Gastroesophageal sphincter (tissue), 4 donors: ENCODE data around the gene NADK2. TPM values are rescaled to one million over a fixed set of nuclear protein-coding genes. Genes with fewer than 3 reads are reported as not detected.

ENCODE experiments used
- ATAC-seq: fragments of 150-250 bp; one replicate; pipeline ENCODE4 v1.9.1; 2016; ENCODE audit warnings: mild to moderate bottlenecking, moderate library complexity
- H3K27ac ChIP-seq, 4 donors: fragments of 200-600 bp; sonication (generic) in 3 of 4; 1 replicate in 3 of 4; 2 replicates in 1 of 4; pipeline ENCODE4 v1.5.1; 2016 to 2019
- H3K27me3 ChIP-seq: fragments of 200-600 bp; sonication (generic); one replicate; pipeline ENCODE4 v1.5.1; 2019
- H3K36me3 ChIP-seq, 2 donors: fragments of 200-600 bp; sonication (generic); one replicate each; pipeline ENCODE4 v1.5.1; 2019; ENCODE audit warnings: control low read depth in 1 of 2
- H3K4me1 ChIP-seq, 3 donors: fragments of 200-600 bp; sonication (generic); 1 replicate in 2 of 3; 2 replicates in 1 of 3; pipeline ENCODE4 v1.5.1; 2016 to 2019; ENCODE audit warnings: control low read depth in 2 of 3
- H3K4me3 ChIP-seq, 2 donors: fragments of 200-600 bp; sonication (generic); one replicate each; pipeline ENCODE4 v1.5.1; 2019; ENCODE audit warnings: mild to moderate bottlenecking in 1 of 2, moderate library complexity in 1 of 2
- H3K9me3 ChIP-seq, 3 donors: fragments of 200-600 bp; sonication (generic); one replicate each; pipeline ENCODE4 v1.5.1; 2017 to 2019; ENCODE audit warnings: control low read depth in 2 of 3
- CTCF ChIP-seq, 4 experiments: fragments of 200-600 bp in 2 of 4; fragments of 450-650 bp in 2 of 4; sonication (generic) in 1 of 4; IDR thresholded peaks; one replicate each; pipeline ENCODE4 v1.5.1; 2017 to 2019; ENCODE audit warnings: antibody characterized with exemption in 4 of 4, mild to moderate bottlenecking in 2 of 4, moderate library complexity in 2 of 4
- EP300 ChIP-seq: sonication (generic); formaldehyde crosslinking; IDR thresholded peaks from one replicate; pipeline ENCODE4 v1.6.1; 2017; ENCODE audit warnings: antibody characterized with exemption, mild to moderate bottlenecking
- POLR2A ChIP-seq, 2 donors: fragments of 450-650 bp; IDR thresholded peaks; one replicate each; pipeline ENCODE4 v1.6.1; 2017; ENCODE audit warnings: antibody characterized with exemption in 2 of 2, mild to moderate bottlenecking in 2 of 2, moderate library complexity in 1 of 2
- POLR2AphosphoS5 ChIP-seq: sonication (generic); formaldehyde crosslinking; IDR thresholded peaks from one replicate; pipeline ENCODE4 v1.6.1; 2017; ENCODE audit warnings: antibody characterized with exemption
- WGBS, 2 donors: methylation state at CpG; one replicate each; pipeline ENCODE4 v1.1.5; 2018; ENCODE audit warnings: low coverage in 1 of 2; 5-methylcytosine and 5-hydroxymethylcytosine counted together
- total RNA-seq, 4 donors: library from RNA; depleted of rRNA; stranded (reverse); fragments of >200 nt; gene quantifications; one replicate each; pipeline ENCODE4 v1.1.0, GENCODE V29; 2016

The NADK2 gene
- total RNA-seq, 4 donors from 2014 or later, result 43.5 to 90.6 (median 60.9) TPM

GRCh38 chr5:36164461-36164860 is 77.3 kb downstream of the NADK2 start:
- Histone ChIP-seq H3K27ac (no peak overlapping the region), H3K27me3 (no peaks in the 10 kb centered on the region), H3K36me3 (peaks cover 0 to 96% of the 10 kb centered on the region in 2 donors), H3K4me1 (no peaks in the 10 kb centered on the region), H3K9me3 (no peaks in the 10 kb centered on the region), H3K4me3 (no peak overlapping the region)
- no peak for TF ChIP-seq POLR2A (IDR thresholded peaks at IDR 0.05)
- no peak for TF ChIP-seq CTCF (IDR thresholded peaks at IDR 0.05)
- no peak for TF ChIP-seq EP300
- TF ChIP-seq POLR2AphosphoS5, result no peak
- 89 to 96% methylated on average over 4 of the region's 4 CpGs for WGBS, 2 donors
- ATAC-seq, result no peak

- H3K9me3 ChIP-seq, result no peaks in the 10 kb centered on the region
- H3K36me3 ChIP-seq, result peaks cover 0 to 95% of the 10 kb centered on the region in 2 donors
- TF ChIP-seq POLR2A (IDR thresholded peaks at IDR 0.05), result no peak
- no peak for TF ChIP-seq EP300
- TF ChIP-seq CTCF (IDR thresholded peaks at IDR 0.05), result no peak
- TF ChIP-seq POLR2AphosphoS5, result no peak
- 78 to 81% methylated on average over 7 to 8 of the region's 9 CpGs for WGBS, 2 donors
- H3K27me3 ChIP-seq, result no peaks in the 10 kb centered on the region
- no peak overlapping the region for H3K4me3 ChIP-seq
- no peak for ATAC-seq
- H3K27ac ChIP-seq, result no peak overlapping the region
- H3K4me1 ChIP-seq, result peaks cover 0 to 4% (median 0%) of the 10 kb centered on the region in 3 donors
Measured at GRCh38 chr5:36162810-36163486, 78.8 kb downstream of the NADK2 start.

- 87 to 90% methylated on average over 4 of the region's 4 CpGs for WGBS, 2 donors
- H3K4me1 ChIP-seq, result peaks cover 0 to 9% (median 0%) of the 10 kb centered on the region in 3 donors
- no peaks in the 10 kb centered on the region for H3K27me3 ChIP-seq
- peaks cover 0 to 95% of the 10 kb centered on the region in 2 donors for H3K36me3 ChIP-seq
- H3K9me3 ChIP-seq, result no peaks in the 10 kb centered on the region
- H3K4me3 ChIP-seq, result no peak overlapping the region
- no peak overlapping the region for H3K27ac ChIP-seq
- ATAC-seq, result no peak
- no peak for TF ChIP-seq CTCF (IDR thresholded peaks at IDR 0.05)
- no peak for TF ChIP-seq POLR2A (IDR thresholded peaks at IDR 0.05)
- TF ChIP-seq EP300, result no peak
- TF ChIP-seq POLR2AphosphoS5, result no peak
Measured at GRCh38 chr5:36161361-36161760, 80.4 kb downstream of the NADK2 start.

- Histone ChIP-seq H3K4me1 (peaks cover 0 to 12% (median 0%) of the 10 kb centered on the region in 3 donors), H3K4me3 (no peak overlapping the region), H3K36me3 (peaks cover 0 to 96% of the 10 kb centered on the region in 2 donors), H3K9me3 (no peaks in the 10 kb centered on the region), H3K27ac (no peak overlapping the region), H3K27me3 (no peaks in the 10 kb centered on the region)
- no peak for ATAC-seq
- TF ChIP-seq POLR2AphosphoS5, result no peak
- TF ChIP-seq EP300, result no peak
- TF ChIP-seq CTCF (IDR thresholded peaks at IDR 0.05), result no peak
- TF ChIP-seq POLR2A (IDR thresholded peaks at IDR 0.05), result no peak
- 73% methylated on average over 3 of the region's 3 CpGs; no CpG with 5 or more reads in 1 of the 2 donors for WGBS, 2 donors
Measured at GRCh38 chr5:36160617-36161016, 81.1 kb downstream of the NADK2 start.

GRCh38 chr5:36158144-36158543 is 83.6 kb downstream of the NADK2 start:
- no peak for ATAC-seq
- peaks cover 0 to 88% of the 10 kb centered on the region in 2 donors for H3K36me3 ChIP-seq

More at GRCh38 chr5:36158144-36158543, 83.6 kb downstream of the NADK2 start:
- no peaks in the 10 kb centered on the region for H3K9me3 ChIP-seq
- H3K4me1 ChIP-seq, result peaks cover 0 to 27% (median 0%) of the 10 kb centered on the region in 3 donors
- H3K4me3 ChIP-seq, result no peak overlapping the region
- WGBS, 2 donors, result 50 to 63% methylated on average over 2 of the region's 2 CpGs
- no peak overlapping the region for H3K27ac ChIP-seq
- H3K27me3 ChIP-seq, result no peaks in the 10 kb centered on the region
- TF ChIP-seq EP300 (no peak), POLR2A (IDR thresholded peaks at IDR 0.05) (no peak), POLR2AphosphoS5 (no peak), CTCF (IDR thresholded peaks at IDR 0.05) (no peak)
